Vagina (tissue), 2 donors: ENCODE data around the gene RNF115.
"Not testable (repeated sequence)": the region's sequence is repeated elsewhere in the genome, so short reads cannot be mapped to it uniquely, and the experiment has no call there.

ENCODE experiments used
- CTCF ChIP-seq, 3 experiments: fragments of 450-650 bp in 2 of 3; fragments of 200-600 bp in 1 of 3; sonication (generic) in 1 of 3; IDR thresholded peaks; one replicate each; pipeline ENCODE4 v1.5.1; 2017 to 2019; ENCODE audit warnings: antibody characterized with exemption in 3 of 3, mild to moderate bottlenecking in 2 of 3, moderate library complexity in 2 of 3
- POLR2A ChIP-seq, 2 donors: fragments of 450-650 bp; IDR thresholded peaks; one replicate each; pipeline ENCODE4 v1.6.1; 2017; ENCODE audit warnings: antibody characterized with exemption in 2 of 2, mild to moderate bottlenecking in 2 of 2, moderate library complexity in 2 of 2
- POLR2AphosphoS5 ChIP-seq, 2 donors: sonication (generic); formaldehyde crosslinking; IDR thresholded peaks; one replicate each; pipeline ENCODE4 v1.9.0; 2017; ENCODE audit warnings: antibody characterized with exemption in 2 of 2, mild to moderate bottlenecking in 2 of 2, low read depth in 1 of 2; ENCODE audit not compliant: insufficient read depth in 1 of 2

DNA sequence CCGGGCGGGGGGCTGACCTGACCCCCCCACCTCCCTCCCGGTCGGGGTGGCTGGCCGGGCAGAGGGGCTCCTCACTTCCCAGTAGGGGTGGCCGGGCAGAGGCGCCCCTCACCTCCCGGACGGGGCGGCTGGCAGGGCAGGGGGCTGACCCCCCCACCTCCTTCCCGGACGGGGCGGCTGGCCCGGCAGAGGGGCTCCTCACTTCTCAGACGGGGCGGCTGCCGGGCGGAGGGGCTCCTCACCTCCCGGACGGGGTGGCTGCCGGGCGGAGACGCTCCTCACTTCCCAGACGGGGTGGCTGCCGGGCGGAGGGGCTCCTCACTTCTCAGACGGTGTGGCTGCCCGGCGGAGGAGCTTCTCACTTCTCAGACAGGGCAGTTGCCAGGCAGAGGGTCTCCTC is 57.0 kb downstream of the RNF115 start:
- TF ChIP-seq CTCF (IDR thresholded peaks at IDR 0.05); POLR2A (IDR thresholded peaks at IDR 0.05); POLR2AphosphoS5 (IDR thresholded peaks at IDR 0.05; ENCODE audit: insufficient read depth in 1 of 2, low read depth in 1 of 2): not testable (repeated sequence)
